WTC11 (cell line): ENCODE results near the gene EVL. TPM values are rescaled to one million over a fixed set of nuclear protein-coding genes. Genes with fewer than 3 reads are reported as not detected.

Source experiments
- ATAC-seq: fragments of 200-7000 bp; cut with Tn5 transposase; 2 replicates; pipeline ENCODE4 v1.10.0; 2021; ENCODE audit warnings: mild to moderate bottlenecking, moderate library complexity
- CTCF ChIA-PET: fragments of 300-600 bp; sonication (Branson Sonifier 250); formaldehyde crosslinking; loops from one replicate; lab custom pipeline; 2021; ENCODE audit warnings: antibody characterized with exemption; lab: Charles Lee
- POLR2A ChIA-PET: fragments of 350-600 bp; sonication (Branson Sonifier 250); formaldehyde crosslinking; loops from one replicate; lab custom pipeline; 2021; ENCODE audit warnings: antibody characterized with exemption; lab: Charles Lee
- DNase-seq: peaks from one replicate; pipeline ENCODE4 v3.0.0; 2021; ENCODE audit warnings: low spot score
- H3K27ac Mint-ChIP-seq: 2 replicates; pipeline ENCODE4 v1.8.0; 2021; ENCODE audit warnings: mixed read lengths
- H3K27me3 Mint-ChIP-seq: 2 replicates; pipeline ENCODE4 v1.8.0; 2021; ENCODE audit warnings: low read depth, mild to moderate bottlenecking, moderate library complexity, mixed read lengths
- H3K36me3 Mint-ChIP-seq: 2 replicates; pipeline ENCODE4 v1.8.0; 2021; ENCODE audit warnings: mixed read lengths
- H3K4me1 Mint-ChIP-seq: 2 replicates; pipeline ENCODE4 v1.8.0; 2022; ENCODE audit warnings: mixed read lengths
- H3K4me3 Mint-ChIP-seq: 2 replicates; pipeline ENCODE4 v1.8.0; 2021; ENCODE audit warnings: mild to moderate bottlenecking, moderate library complexity, mixed read lengths
- H3K9me3 Mint-ChIP-seq: 2 replicates; pipeline ENCODE4 v1.8.0; 2021; ENCODE audit warnings: mixed read lengths
- ATF1 ChIP-seq: sonication (generic); formaldehyde crosslinking; IDR thresholded peaks from 2 replicates; pipeline ENCODE4 v1.8.1; 2023; ENCODE audit warnings: mild to moderate bottlenecking, moderate library complexity, missing genetic modification reagents
- CREB1 ChIP-seq: sonication (generic); formaldehyde crosslinking; IDR thresholded peaks from 2 replicates; pipeline ENCODE4 v1.8.0; 2023; ENCODE audit warnings: mild to moderate bottlenecking, missing genetic modification reagents
- FOXP1 ChIP-seq: sonication (generic); formaldehyde crosslinking; IDR thresholded peaks from 2 replicates; pipeline ENCODE4 v1.8.0; 2022; ENCODE audit warnings: missing genetic modification reagents, mild to moderate bottlenecking, moderate library complexity, borderline replicate concordance
- GABPB1 ChIP-seq: sonication (generic); formaldehyde crosslinking; IDR thresholded peaks from 2 replicates; pipeline ENCODE4 v1.8.1; 2023; ENCODE audit warnings: mild to moderate bottlenecking, missing genetic modification reagents
- GRHL2 ChIP-seq: fragments of 250-450 bp; sonication (Bioruptor Pico); IDR thresholded peaks from 2 replicates; pipeline ENCODE4 v1.8.0; 2022; ENCODE audit warnings: mild to moderate bottlenecking, moderate library complexity; ENCODE audit not compliant: insufficient replicate concordance, severe bottlenecking
- GTF2I ChIP-seq: fragments of 250-450 bp; sonication (Bioruptor Pico); conservative IDR thresholded peaks from 2 replicates; pipeline ENCODE4 v1.4.0; 2021; ENCODE audit warnings: mild to moderate bottlenecking
- IRF1 ChIP-seq: sonication (generic); formaldehyde crosslinking; IDR thresholded peaks from 2 replicates; pipeline ENCODE4 v1.8.0; 2023; ENCODE audit warnings: missing genetic modification reagents
- MAX ChIP-seq: sonication (generic); formaldehyde crosslinking; IDR thresholded peaks from 2 replicates; pipeline ENCODE4 v1.8.0; 2022; ENCODE audit warnings: mild to moderate bottlenecking, missing genetic modification reagents
- SMAD3 ChIP-seq: sonication (generic); formaldehyde crosslinking; IDR thresholded peaks from 2 replicates; pipeline ENCODE4 v1.8.0; 2022; ENCODE audit warnings: missing genetic modification reagents, mild to moderate bottlenecking, borderline replicate concordance
- TEAD1 ChIP-seq: sonication (generic); formaldehyde crosslinking; IDR thresholded peaks from 2 replicates; pipeline ENCODE4 v1.8.0; 2022; ENCODE audit warnings: mild to moderate bottlenecking, missing genetic modification reagents
- ZMAT4 ChIP-seq: fragments of 250-450 bp; sonication (Bioruptor Pico); IDR thresholded peaks from 2 replicates; pipeline ENCODE4 v1.9.0; 2021; ENCODE audit warnings: mild to moderate bottlenecking
- ZNF219 ChIP-seq: sonication (generic); formaldehyde crosslinking; IDR thresholded peaks from 2 replicates; pipeline ENCODE4 v1.8.0; 2023; ENCODE audit warnings: missing genetic modification reagents, mild to moderate bottlenecking, borderline replicate concordance
- ZNF317 ChIP-seq: sonication (generic); formaldehyde crosslinking; IDR thresholded peaks from 2 replicates; pipeline ENCODE4 v1.8.1; 2023; ENCODE audit warnings: low read depth, mild to moderate bottlenecking, moderate library complexity, missing genetic modification reagents, borderline replicate concordance
- total RNA-seq: library from RNA; stranded (reverse); gene quantifications from 3 replicates; pipeline ENCODE4 v1.2.3, GENCODE V29; 2021
- TF ChIP-seq, protein P1 (sequence below): sonication (generic); formaldehyde crosslinking; IDR thresholded peaks from 2 replicates; pipeline ENCODE4 v1.8.1; 2023; ENCODE audit warnings: mild to moderate bottlenecking, missing genetic modification reagents
- TF ChIP-seq, protein P2 (sequence below): sonication (generic); formaldehyde crosslinking; IDR thresholded peaks from 2 replicates; pipeline ENCODE4 v1.8.1; 2023; ENCODE audit warnings: mild to moderate bottlenecking, missing genetic modification reagents, borderline replicate concordance
- TF ChIP-seq, protein P3 (sequence below): sonication (generic); formaldehyde crosslinking; IDR thresholded peaks from 2 replicates; pipeline ENCODE4 v1.8.1; 2022; ENCODE audit warnings: low read depth, mild to moderate bottlenecking, moderate library complexity, missing genetic modification reagents, borderline replicate concordance
- TF ChIP-seq, protein P4 (sequence below): fragments of 250-450 bp; sonication (Bioruptor Pico); conservative IDR thresholded peaks from 2 replicates; pipeline ENCODE4 v1.9.0; 2021; ENCODE audit warnings: mild to moderate bottlenecking

Gene EVL
- total RNA-seq, 1 experiment from 2014 or later = 60.8 TPM

DNA sequence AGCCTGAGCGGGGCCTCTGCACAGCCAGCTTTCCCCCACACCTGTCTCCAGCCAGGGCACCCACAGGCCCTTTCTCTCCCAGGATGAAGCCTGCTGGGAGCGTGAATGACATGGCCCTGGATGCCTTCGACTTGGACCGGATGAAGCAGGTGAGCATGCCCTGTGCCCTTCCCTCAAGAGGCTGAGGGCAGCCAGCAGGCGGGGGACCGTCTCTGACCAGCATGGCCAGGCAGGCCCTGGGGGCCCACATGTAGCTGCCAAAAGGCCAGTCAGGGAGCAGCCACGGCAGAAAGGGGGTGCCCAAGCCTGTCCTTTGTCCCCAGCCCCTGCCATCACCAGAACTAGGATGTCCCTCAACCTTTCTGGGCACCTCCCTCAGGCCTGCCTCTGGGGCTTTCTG lies 75.9 kb downstream of the EVL start (continued):
- TF ChIP-seq, protein P1, sequence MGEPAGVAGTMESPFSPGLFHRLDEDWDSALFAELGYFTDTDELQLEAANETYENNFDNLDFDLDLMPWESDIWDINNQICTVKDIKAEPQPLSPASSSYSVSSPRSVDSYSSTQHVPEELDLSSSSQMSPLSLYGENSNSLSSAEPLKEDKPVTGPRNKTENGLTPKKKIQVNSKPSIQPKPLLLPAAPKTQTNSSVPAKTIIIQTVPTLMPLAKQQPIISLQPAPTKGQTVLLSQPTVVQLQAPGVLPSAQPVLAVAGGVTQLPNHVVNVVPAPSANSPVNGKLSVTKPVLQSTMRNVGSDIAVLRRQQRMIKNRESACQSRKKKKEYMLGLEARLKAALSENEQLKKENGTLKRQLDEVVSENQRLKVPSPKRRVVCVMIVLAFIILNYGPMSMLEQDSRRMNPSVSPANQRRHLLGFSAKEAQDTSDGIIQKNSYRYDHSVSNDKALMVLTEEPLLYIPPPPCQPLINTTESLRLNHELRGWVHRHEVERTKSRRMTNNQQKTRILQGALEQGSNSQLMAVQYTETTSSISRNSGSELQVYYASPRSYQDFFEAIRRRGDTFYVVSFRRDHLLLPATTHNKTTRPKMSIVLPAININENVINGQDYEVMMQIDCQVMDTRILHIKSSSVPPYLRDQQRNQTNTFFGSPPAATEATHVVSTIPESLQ (CRISPR knock-in tag) = no peak
- TF ChIP-seq FOXP1 (no peak), TEAD1 (CRISPR knock-in tag) (no peak), ZNF219 (CRISPR knock-in tag) (no peak), ATF1 (CRISPR knock-in tag) (no peak)

- Mint-ChIP-seq H3K4me1 (peaks cover 8% of the 10 kb centered on the region), H3K9me3 (no peaks in the 10 kb centered on the region), H3K36me3 (no peaks in the 10 kb centered on the region), H3K27me3 (no peaks in the 10 kb centered on the region), H3K4me3 (no peak overlapping the region), H3K27ac (no peak overlapping the region)
- ChIA-PET POLR2A (no interaction called here), CTCF (interaction anchor here (0.5 to 9.5 kb wide), 9 partner anchors 11 to 106 kb away, joined by 3 to 136 read pairs (median 4); partner anchors contain the start of gene DEGS2)
- ATAC-seq (no peak), DNase-seq (no peak)
- no peak for TF ChIP-seq ZNF317
- TF ChIP-seq MAX (CRISPR knock-in tag) = no peak
- no peak for TF ChIP-seq GABPB1 (CRISPR knock-in tag)
- no peak for TF ChIP-seq GRHL2 (CRISPR knock-in tag)
- no peak for TF ChIP-seq FOXP1
- TF ChIP-seq IRF1 (CRISPR knock-in tag) = no peak
- TF ChIP-seq ZMAT4 (CRISPR knock-in tag) = no peak
- no peak for TF ChIP-seq SMAD3
- TF ChIP-seq, protein P2, sequence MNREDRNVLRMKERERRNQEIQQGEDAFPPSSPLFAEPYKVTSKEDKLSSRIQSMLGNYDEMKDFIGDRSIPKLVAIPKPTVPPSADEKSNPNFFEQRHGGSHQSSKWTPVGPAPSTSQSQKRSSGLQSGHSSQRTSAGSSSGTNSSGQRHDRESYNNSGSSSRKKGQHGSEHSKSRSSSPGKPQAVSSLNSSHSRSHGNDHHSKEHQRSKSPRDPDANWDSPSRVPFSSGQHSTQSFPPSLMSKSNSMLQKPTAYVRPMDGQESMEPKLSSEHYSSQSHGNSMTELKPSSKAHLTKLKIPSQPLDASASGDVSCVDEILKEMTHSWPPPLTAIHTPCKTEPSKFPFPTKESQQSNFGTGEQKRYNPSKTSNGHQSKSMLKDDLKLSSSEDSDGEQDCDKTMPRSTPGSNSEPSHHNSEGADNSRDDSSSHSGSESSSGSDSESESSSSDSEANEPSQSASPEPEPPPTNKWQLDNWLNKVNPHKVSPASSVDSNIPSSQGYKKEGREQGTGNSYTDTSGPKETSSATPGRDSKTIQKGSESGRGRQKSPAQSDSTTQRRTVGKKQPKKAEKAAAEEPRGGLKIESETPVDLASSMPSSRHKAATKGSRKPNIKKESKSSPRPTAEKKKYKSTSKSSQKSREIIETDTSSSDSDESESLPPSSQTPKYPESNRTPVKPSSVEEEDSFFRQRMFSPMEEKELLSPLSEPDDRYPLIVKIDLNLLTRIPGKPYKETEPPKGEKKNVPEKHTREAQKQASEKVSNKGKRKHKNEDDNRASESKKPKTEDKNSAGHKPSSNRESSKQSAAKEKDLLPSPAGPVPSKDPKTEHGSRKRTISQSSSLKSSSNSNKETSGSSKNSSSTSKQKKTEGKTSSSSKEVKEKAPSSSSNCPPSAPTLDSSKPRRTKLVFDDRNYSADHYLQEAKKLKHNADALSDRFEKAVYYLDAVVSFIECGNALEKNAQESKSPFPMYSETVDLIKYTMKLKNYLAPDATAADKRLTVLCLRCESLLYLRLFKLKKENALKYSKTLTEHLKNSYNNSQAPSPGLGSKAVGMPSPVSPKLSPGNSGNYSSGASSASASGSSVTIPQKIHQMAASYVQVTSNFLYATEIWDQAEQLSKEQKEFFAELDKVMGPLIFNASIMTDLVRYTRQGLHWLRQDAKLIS = no peak
These were observed 77.1 kb downstream of the EVL start for GRCh38 chr14:100142073-100143040.

- ChIA-PET POLR2A (no interaction called here), CTCF (interaction anchor here (3.9 to 9.5 kb wide), 2 partner anchors 10 to 49 kb away, joined by 26 to 136 read pairs; no protein-coding TSS in a partner anchor)
- Mint-ChIP-seq H3K9me3 (no peaks in the 10 kb centered on the region), H3K36me3 (no peaks in the 10 kb centered on the region), H3K27me3 (no peaks in the 10 kb centered on the region), H3K4me3 (no peak overlapping the region), H3K27ac (no peak overlapping the region), H3K4me1 (peaks cover 8% of the 10 kb centered on the region)
- DNase-seq (no peak), ATAC-seq (no peak)
- no peak for TF ChIP-seq GTF2I
- TF ChIP-seq, protein P3, sequence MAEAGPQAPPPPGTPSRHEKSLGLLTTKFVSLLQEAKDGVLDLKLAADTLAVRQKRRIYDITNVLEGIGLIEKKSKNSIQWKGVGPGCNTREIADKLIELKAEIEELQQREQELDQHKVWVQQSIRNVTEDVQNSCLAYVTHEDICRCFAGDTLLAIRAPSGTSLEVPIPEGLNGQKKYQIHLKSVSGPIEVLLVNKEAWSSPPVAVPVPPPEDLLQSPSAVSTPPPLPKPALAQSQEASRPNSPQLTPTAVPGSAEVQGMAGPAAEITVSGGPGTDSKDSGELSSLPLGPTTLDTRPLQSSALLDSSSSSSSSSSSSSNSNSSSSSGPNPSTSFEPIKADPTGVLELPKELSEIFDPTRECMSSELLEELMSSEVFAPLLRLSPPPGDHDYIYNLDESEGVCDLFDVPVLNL (CRISPR knock-in tag) = no peak
- no peak for TF ChIP-seq IRF1 (CRISPR knock-in tag)
- no peak for TF ChIP-seq SMAD3
- TF ChIP-seq, protein P4, sequence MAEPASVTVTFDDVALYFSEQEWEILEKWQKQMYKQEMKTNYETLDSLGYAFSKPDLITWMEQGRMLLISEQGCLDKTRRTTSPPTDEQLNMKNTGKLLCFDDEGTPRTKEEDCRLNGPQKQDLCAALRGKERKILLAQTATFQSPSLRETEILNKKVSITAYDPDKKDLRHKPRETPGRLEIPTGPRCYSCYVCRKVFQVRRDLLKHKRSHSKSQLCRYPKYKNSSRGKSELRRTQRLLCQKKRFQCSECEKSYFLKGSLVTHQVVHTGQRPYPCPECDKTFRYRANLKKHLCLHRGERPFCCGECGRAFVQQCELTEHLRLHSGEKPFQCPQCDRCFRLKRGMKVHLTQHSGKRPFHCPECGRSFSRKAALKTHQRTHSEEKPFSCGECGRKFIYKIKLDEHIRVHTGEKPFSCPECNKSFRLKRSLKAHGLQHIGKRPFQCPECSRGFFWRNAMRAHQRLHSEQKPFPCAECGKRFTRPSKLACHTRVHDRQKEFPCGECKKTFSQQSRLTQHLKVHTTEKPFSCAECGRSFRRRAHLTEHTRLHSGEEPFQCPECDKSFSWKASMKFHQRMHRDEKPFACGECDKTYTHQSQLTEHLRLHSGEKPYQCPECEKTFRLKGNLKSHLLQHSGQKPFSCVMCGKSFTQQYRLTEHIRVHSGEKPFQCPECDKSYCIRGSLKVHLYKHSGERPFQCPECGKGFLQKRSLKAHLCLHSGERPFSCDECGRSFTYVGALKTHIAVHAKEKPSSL = no peak
- TF ChIP-seq CREB1 (CRISPR knock-in tag) = no peak
These were observed 78.3 kb downstream of the EVL start for GRCh38 chr14:100143523-100143922.
